Fibroblast of lung (primary cell): ENCODE results near the gene ABCA13.

Source experiments
- CTCF ChIP-seq, 2 donors: IDR thresholded peaks in 1 of 2; conservative IDR thresholded peaks in 1 of 2; 1 replicate in 1 of 2; 2 replicates in 1 of 2; pipeline ENCODE4 v1.5.1; 2011 to 2012; ENCODE audit warnings: low read length in 2 of 2, control low read depth in 1 of 2, inconsistent platforms in 1 of 2, low read depth in 1 of 2, mild to moderate bottlenecking in 1 of 2
- EZH2 ChIP-seq: IDR thresholded peaks from 2 replicates; pipeline ENCODE4 v1.5.1; 2012; ENCODE audit warnings: low read length, control low read depth, mild to moderate bottlenecking; ENCODE audit errors: missing control alignments

GRCh38 chr7:48285373-48285772, 114.1 kb downstream of the ABCA13 start:
- no peak for TF ChIP-seq EZH2
- TF ChIP-seq CTCF (conservative IDR thresholded peaks at IDR 0.05 in 1 of 2, IDR thresholded peaks at IDR 0.05 in 1 of 2; ENCODE audit: low read depth in 1 of 2, low read length in 2 of 2): no peak
